Putamen (tissue), 1 donor: ENCODE measurements around the gene ATG101.

Experiments
- DNase-seq: peaks from one replicate; pipeline ENCODE4 v3.0.0-alpha.2; 2016; ENCODE audit warnings: low spot score

ATG101 gene

GRCh38 chr12:52057638-52058576 lies 11.9 kb upstream of the ATG101 start:
- no peak for DNase-seq

GRCh38 chr12:52058631-52059361 lies 11.0 kb upstream of the ATG101 start:
- no peak for DNase-seq

GRCh38 chr12:52059582-52060497 lies 9.9 kb upstream of the ATG101 start:
- peak; percentile 66 for DNase-seq

- no peak for DNase-seq
These were observed 9.1 kb upstream of the ATG101 start for GRCh38 chr12:52060498-52061177.

- DNase-seq, result peak; percentile 96
These were observed 8.2 kb upstream of the ATG101 start for GRCh38 chr12:52061470-52062166.

GRCh38 chr12:52062167-52063081 lies 7.4 kb upstream of the ATG101 start:
- DNase-seq, result no peak

GRCh38 chr12:52063082-52063924 lies 6.5 kb upstream of the ATG101 start:
- no peak for DNase-seq

GRCh38 chr12:52063981-52064649 lies 5.7 kb upstream of the ATG101 start:
- peak; percentile 42 for DNase-seq

GRCh38 chr12:52066346-52067080 lies 3.3 kb upstream of the ATG101 start:
- DNase-seq, result no peak

- no peak for DNase-seq
These were observed 2.8 kb upstream of the ATG101 start for GRCh38 chr12:52067081-52067374.

GRCh38 chr12:52070185-52070925 lies 577 bp downstream of the ATG101 start:
- no peak for DNase-seq

GRCh38 chr12:52073531-52074381 lies 4.0 kb downstream of the ATG101 start:
- no peak for DNase-seq

- no peak for DNase-seq
These were observed 5.4 kb downstream of the ATG101 start for GRCh38 chr12:52074971-52075724.

- no peak for DNase-seq
These were observed 7.0 kb downstream of the ATG101 start for GRCh38 chr12:52076811-52077210.

GRCh38 chr12:52078276-52078675 lies 8.5 kb downstream of the ATG101 start:
- no peak for DNase-seq
